ENCODE results near the gene PPP2CA.

- no peak for TF ChIP-seq ASH2L (IDR thresholded peaks at IDR 0.05; ENCODE audit: low read length)
- no peak for TF ChIP-seq ATF3 (IDR thresholded peaks at IDR 0.05; ENCODE audit: insufficient read depth, low read depth, low read length)
- TF ChIP-seq HDAC6 (IDR thresholded peaks at IDR 0.05; ENCODE audit: low read depth, low read length) = no peak
- TF ChIP-seq CTCF (IDR thresholded peaks at IDR 0.05; ENCODE audit: control extremely low read depth in 1 of 3, insufficient read depth in 1 of 3, low read depth in 1 of 3, low read length in 3 of 3) = peak in 1 of 3 experiments; percentile 5; a peak in 1 of 4 replicates
- no peak for TF ChIP-seq POLR2A (IDR thresholded peaks at IDR 0.05; ENCODE audit: control extremely low read depth in 1 of 2, low read depth in 2 of 2, low read length in 2 of 2)
- TF ChIP-seq RAD21 (IDR thresholded peaks at IDR 0.05 in 1 of 2, conservative IDR thresholded peaks at IDR 0.05 in 1 of 2; ENCODE audit: low read depth in 2 of 2, low read length in 2 of 2) = no peak
- no peak for TF ChIP-seq POLR2AphosphoS5 (IDR thresholded peaks at IDR 0.05; ENCODE audit: low read depth, low read length)
- no peak for TF ChIP-seq HDAC2 (IDR thresholded peaks at IDR 0.05; ENCODE audit: borderline replicate concordance in 1 of 2, low read depth in 2 of 2, low read length in 2 of 2)
- no peak for TF ChIP-seq CEBPB (IDR thresholded peaks at IDR 0.05; ENCODE audit: low read depth, low read length)
- no peak for TF ChIP-seq YY1 (IDR thresholded peaks at IDR 0.05; ENCODE audit: low read depth, low read length)
- TF ChIP-seq EZH2 (IDR thresholded peaks at IDR 0.05; ENCODE audit: low read depth, low read length, severe bottlenecking) = no peak
- no peak for TF ChIP-seq RFX5 (IDR thresholded peaks at IDR 0.05; ENCODE audit: borderline replicate concordance, low read depth, low read length)
- TF ChIP-seq GABPA (IDR thresholded peaks at IDR 0.05; ENCODE audit: borderline replicate concordance, insufficient read depth, low read length) = no peak
Observed at GRCh38 chr5:134171972-134172371, 53.9 kb downstream of the PPP2CA start.
